ENCODE results near the gene NR3C1. TPM values are rescaled to one million over a fixed set of nuclear protein-coding genes. Genes with fewer than 3 reads are reported as not detected.

Gene NR3C1
- total RNA-seq, 4 donors from 2014 or later, result 79.2 to 92.3 (median 89.3) TPM

DNA sequence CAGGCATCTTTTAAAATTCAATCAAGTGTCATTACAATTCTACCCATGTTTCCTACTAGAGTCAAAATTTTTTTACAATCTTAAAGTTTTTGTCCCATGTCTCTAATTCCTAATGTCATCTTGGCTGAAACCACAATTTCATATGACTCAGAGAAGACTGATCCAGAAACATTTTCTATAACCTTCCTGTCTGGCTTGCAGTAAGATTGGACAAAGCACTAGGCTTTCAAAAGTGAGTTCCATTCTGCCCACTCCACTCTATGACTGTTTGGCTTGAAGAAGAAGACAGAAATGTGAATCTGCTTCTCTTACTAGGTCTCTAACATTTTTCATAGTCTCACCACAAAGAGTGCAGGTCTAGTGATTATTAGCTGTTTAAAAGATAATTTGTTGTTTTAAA is 88.8 kb downstream of the NR3C1 start:
- Histone ChIP-seq H3K9me3 (no peaks in the 10 kb centered on the region), H3K4me3 (no peak overlapping the region), H3K4me1 (peaks cover 53 to 89% (median 85%) of the 10 kb centered on the region in 4 donors), H3K36me3 (peaks cover 0 to 27% (median 12%) of the 10 kb centered on the region in 4 donors), H3K27ac (replicated peaks in 1 of 4) (peak overlapping the region in 3 of 4 donors; percentile 3 to 66 (median 34)), H3K27me3 (no peaks in the 10 kb centered on the region)
- TF ChIP-seq, protein P1, sequence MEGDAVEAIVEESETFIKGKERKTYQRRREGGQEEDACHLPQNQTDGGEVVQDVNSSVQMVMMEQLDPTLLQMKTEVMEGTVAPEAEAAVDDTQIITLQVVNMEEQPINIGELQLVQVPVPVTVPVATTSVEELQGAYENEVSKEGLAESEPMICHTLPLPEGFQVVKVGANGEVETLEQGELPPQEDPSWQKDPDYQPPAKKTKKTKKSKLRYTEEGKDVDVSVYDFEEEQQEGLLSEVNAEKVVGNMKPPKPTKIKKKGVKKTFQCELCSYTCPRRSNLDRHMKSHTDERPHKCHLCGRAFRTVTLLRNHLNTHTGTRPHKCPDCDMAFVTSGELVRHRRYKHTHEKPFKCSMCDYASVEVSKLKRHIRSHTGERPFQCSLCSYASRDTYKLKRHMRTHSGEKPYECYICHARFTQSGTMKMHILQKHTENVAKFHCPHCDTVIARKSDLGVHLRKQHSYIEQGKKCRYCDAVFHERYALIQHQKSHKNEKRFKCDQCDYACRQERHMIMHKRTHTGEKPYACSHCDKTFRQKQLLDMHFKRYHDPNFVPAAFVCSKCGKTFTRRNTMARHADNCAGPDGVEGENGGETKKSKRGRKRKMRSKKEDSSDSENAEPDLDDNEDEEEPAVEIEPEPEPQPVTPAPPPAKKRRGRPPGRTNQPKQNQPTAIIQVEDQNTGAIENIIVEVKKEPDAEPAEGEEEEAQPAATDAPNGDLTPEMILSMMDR (IDR thresholded peaks at IDR 0.05), result no peak
- no peak for TF ChIP-seq EP300 (IDR thresholded peaks at IDR 0.05)
- TF ChIP-seq POLR2A (IDR thresholded peaks at IDR 0.05; ENCODE audit: low read depth), result no peak
- TF ChIP-seq POLR2AphosphoS5 (IDR thresholded peaks at IDR 0.05), result no peak
- intact Hi-C loops (cut with DNase I), result no loop called here
- DNase-seq (ENCODE audit: extremely low spot score), result no peak

DNA sequence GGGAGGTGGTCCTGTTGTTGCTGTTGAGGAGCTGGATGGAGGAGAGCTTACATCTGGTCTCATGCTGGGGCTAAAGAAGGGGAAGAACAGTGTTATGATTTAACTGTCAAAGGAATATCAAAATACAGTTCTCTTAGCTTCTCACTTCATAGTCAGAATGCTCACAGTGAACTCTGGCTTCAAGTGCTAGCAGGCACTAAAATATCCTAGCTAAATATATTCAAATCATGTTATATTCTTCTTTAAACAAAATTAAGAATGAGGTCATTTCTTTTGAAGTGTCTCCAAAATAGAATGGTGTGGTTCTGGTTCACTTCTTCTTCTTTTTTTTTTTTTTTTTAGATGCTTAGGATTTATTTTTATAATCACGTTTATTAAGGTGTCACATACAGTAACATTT is 89.4 kb downstream of the NR3C1 start:
- no peak overlapping the region for H3K4me3 ChIP-seq
- no peaks in the 10 kb centered on the region for H3K27me3 ChIP-seq
- peaks cover 48 to 88% (median 84%) of the 10 kb centered on the region in 4 donors for H3K4me1 ChIP-seq
- peak overlapping the region; percentile 25 to 66 (median 32) for H3K27ac ChIP-seq (replicated peaks in 1 of 4)
- WGBS, result 21% methylated on average over 1 of the region's 1 CpG
- no peaks in the 10 kb centered on the region for H3K9me3 ChIP-seq
- H3K36me3 ChIP-seq, result peaks cover 0 to 32% (median 15%) of the 10 kb centered on the region in 4 donors
- intact Hi-C loops (cut with DNase I), result no loop called here
- no peak for TF ChIP-seq EP300 (IDR thresholded peaks at IDR 0.05)
- TF ChIP-seq POLR2A (IDR thresholded peaks at IDR 0.05; ENCODE audit: low read depth), result no peak
- TF ChIP-seq, protein P1 (IDR thresholded peaks at IDR 0.05), result no peak
- TF ChIP-seq POLR2AphosphoS5 (IDR thresholded peaks at IDR 0.05), result no peak
- no peak for DNase-seq (ENCODE audit: extremely low spot score)

DNA sequence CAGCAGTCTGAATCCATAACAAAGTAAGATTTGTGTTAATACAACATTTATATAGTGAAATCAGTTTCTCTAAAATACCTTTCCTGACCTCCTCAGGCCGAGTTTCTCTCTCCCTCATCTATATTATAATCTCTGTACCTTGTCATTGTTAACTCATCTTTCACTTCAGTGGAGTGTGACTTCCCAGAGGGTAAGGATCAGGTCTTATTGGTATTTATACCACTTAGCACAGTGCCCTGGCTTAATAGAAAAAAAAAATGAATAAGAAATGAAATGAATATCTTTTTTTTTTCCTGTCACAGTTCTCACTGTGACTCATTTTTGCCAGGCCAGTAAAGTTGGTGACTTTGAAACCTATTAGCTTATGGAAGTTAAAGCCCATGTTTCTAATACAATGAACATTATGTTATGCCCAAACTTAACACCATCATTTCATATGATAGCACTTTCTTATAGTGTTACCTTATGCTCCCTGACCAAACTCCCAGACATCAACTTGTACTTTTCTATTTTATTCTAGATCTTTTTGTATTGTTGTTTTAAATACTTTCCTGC is 90.1 kb downstream of the NR3C1 start:
- Histone ChIP-seq H3K4me1 (peaks cover 51 to 88% (median 85%) of the 10 kb centered on the region in 4 donors), H3K4me3 (no peak overlapping the region), H3K9me3 (no peaks in the 10 kb centered on the region), H3K27me3 (no peaks in the 10 kb centered on the region), H3K36me3 (peaks cover 0 to 35% (median 19%) of the 10 kb centered on the region in 4 donors), H3K27ac (replicated peaks in 1 of 4) (peak overlapping the region; percentile 25 to 66 (median 31))
- WGBS, result 42% methylated on average over 1 of the region's 1 CpG
- intact Hi-C loops (cut with DNase I), result no loop called here
- DNase-seq (ENCODE audit: extremely low spot score), result no peak
- TF ChIP-seq EP300 (IDR thresholded peaks at IDR 0.05) (no peak), POLR2AphosphoS5 (IDR thresholded peaks at IDR 0.05) (no peak), POLR2A (IDR thresholded peaks at IDR 0.05; ENCODE audit: low read depth) (no peak)
- TF ChIP-seq, protein P1 (IDR thresholded peaks at IDR 0.05), result no peak

DNA sequence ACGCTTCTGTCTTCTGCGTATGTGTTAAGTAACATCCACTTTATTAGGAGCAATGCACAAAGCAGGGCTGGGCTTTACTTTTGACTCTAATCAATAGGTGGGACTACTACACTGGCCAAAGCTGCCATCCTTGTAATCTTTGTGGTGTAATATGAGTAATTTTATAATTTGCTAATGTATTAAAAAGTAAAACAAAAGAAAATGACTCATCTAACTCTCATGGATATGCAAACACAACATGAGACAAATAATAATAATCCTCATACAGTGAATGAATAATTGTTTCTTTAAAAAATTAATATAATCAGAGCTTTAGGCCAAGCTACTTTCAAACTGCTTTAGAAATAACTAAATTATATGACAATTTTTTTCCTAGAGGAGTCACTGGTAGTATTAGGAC is 90.7 kb downstream of the NR3C1 start:
- Histone ChIP-seq H3K27ac (replicated peaks in 1 of 4) (peak overlapping the region in 2 of 4 donors; percentile 21 to 66), H3K4me3 (no peak overlapping the region), H3K27me3 (no peaks in the 10 kb centered on the region), H3K9me3 (no peaks in the 10 kb centered on the region), H3K4me1 (peaks cover 50 to 85% (median 84%) of the 10 kb centered on the region in 4 donors), H3K36me3 (peaks cover 0 to 40% (median 21%) of the 10 kb centered on the region in 4 donors)
- 98% methylated on average over 2 of the region's 2 CpGs for WGBS
- TF ChIP-seq, protein P1 (IDR thresholded peaks at IDR 0.05), result no peak
- intact Hi-C loops (cut with DNase I), result no loop called here
- no peak for DNase-seq (ENCODE audit: extremely low spot score)

DNA sequence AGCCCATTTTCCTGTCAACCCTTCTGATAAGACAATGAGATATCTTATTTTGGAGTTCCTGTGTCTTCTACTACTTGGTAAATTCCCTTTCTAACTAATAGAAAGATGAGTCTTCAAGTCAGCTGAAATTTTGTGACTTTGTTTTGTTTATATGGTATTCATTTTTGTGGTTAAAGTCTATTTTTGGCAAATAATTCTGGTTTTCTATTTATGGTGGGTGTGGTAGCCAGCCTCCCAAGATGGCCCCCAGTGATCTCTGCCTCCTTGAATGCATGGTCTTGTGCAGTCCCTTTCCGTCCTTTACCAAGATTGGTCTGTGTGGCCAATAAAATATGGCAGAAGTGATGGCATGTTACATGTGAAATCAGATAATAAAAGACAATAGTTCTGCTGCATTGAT is 91.5 kb downstream of the NR3C1 start:
- WGBS, result 100% methylated on average over 1 of the region's 1 CpG
- H3K36me3 ChIP-seq, result peaks cover 0 to 45% (median 23%) of the 10 kb centered on the region in 4 donors
- H3K27me3 ChIP-seq, result no peaks in the 10 kb centered on the region
- H3K27ac ChIP-seq (replicated peaks in 1 of 4), result no peak overlapping the region
- H3K4me3 ChIP-seq, result no peak overlapping the region
- intact Hi-C loops (cut with DNase I), result no loop called here
- DNase-seq (ENCODE audit: extremely low spot score), result no peak
- TF ChIP-seq POLR2AphosphoS5 (IDR thresholded peaks at IDR 0.05) (no peak), POLR2A (IDR thresholded peaks at IDR 0.05; ENCODE audit: low read depth) (no peak), EP300 (IDR thresholded peaks at IDR 0.05) (no peak)
- TF ChIP-seq, protein P1 (IDR thresholded peaks at IDR 0.05), result no peak
- no peaks in the 10 kb centered on the region for H3K9me3 ChIP-seq
- H3K4me1 ChIP-seq, result peaks cover 41 to 78% (median 75%) of the 10 kb centered on the region in 4 donors
